Brain microvascular endothelial cell (primary cell): ENCODE data around the gene ADAMTSL1.

Experiments
- DNase-seq: peaks from one replicate; pipeline ENCODE4 v3.0.0-alpha.2; 2020
- H3K27ac ChIP-seq: fragments of 250-450 bp; sonication (Bioruptor Pico); 2 replicates; pipeline ENCODE4 v1.5.1; 2020; ENCODE audit warnings: mild to moderate bottlenecking, moderate library complexity
- H3K27me3 ChIP-seq: fragments of 250-450 bp; sonication (Bioruptor Pico); replicated peaks from 2 replicates; pipeline ENCODE4 v1.5.1; 2020; ENCODE audit warnings: mild to moderate bottlenecking
- H3K36me3 ChIP-seq: fragments of 250-450 bp; sonication (Bioruptor Pico); replicated peaks from 2 replicates; pipeline ENCODE4 v1.5.1; 2020; ENCODE audit warnings: mild to moderate bottlenecking
- H3K4me3 ChIP-seq: 2 replicates; pipeline ENCODE4 v1.5.1; 2011; ENCODE audit warnings: low read depth, mild to moderate bottlenecking, control low read depth, low read length, moderate library complexity
- in situ Hi-C: cut with HindIII; loops from 2 replicates; pipeline ENCODE4 v1.10.0; 2017; ENCODE audit warnings: low sequenced_read_pairs, low pct_ligation_motif_present
- TF ChIP-seq, protein P1 (sequence below): IDR thresholded peaks from 2 replicates; pipeline ENCODE4 v1.5.1; 2011; ENCODE audit warnings: low read depth, mild to moderate bottlenecking, moderate library complexity, low read length, control low read depth, inconsistent platforms; ENCODE audit errors: missing control alignments

The ADAMTSL1 gene

DNA sequence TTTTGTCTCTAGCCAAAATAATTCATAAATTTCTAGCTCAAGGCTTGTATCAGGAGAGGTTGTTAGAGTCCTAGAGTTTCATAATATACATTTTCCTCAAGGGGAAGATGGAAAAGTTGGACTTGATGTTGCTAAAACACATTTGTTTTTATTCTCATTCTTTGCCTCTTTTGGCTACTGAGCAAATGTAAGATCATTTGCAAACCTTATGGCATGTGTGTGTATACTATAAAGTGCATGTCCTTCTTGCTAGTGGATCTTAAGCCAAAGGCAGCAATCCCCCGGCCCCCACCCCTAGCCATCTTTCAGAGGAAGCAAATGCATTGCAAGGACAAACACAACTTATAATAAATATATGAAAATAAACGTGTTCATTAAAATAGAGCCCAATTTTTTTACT is 43.0 kb downstream of the ADAMTSL1 start:
- Histone ChIP-seq H3K27ac (no peak overlapping the region), H3K27me3 (no peaks in the 10 kb centered on the region), H3K36me3 (no peaks in the 10 kb centered on the region), H3K4me3 (no peak overlapping the region)
- TF ChIP-seq, protein P1, sequence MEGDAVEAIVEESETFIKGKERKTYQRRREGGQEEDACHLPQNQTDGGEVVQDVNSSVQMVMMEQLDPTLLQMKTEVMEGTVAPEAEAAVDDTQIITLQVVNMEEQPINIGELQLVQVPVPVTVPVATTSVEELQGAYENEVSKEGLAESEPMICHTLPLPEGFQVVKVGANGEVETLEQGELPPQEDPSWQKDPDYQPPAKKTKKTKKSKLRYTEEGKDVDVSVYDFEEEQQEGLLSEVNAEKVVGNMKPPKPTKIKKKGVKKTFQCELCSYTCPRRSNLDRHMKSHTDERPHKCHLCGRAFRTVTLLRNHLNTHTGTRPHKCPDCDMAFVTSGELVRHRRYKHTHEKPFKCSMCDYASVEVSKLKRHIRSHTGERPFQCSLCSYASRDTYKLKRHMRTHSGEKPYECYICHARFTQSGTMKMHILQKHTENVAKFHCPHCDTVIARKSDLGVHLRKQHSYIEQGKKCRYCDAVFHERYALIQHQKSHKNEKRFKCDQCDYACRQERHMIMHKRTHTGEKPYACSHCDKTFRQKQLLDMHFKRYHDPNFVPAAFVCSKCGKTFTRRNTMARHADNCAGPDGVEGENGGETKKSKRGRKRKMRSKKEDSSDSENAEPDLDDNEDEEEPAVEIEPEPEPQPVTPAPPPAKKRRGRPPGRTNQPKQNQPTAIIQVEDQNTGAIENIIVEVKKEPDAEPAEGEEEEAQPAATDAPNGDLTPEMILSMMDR, result no peak
- DNase-seq, result no peak
- in situ Hi-C loops, result no loop called here

DNA sequence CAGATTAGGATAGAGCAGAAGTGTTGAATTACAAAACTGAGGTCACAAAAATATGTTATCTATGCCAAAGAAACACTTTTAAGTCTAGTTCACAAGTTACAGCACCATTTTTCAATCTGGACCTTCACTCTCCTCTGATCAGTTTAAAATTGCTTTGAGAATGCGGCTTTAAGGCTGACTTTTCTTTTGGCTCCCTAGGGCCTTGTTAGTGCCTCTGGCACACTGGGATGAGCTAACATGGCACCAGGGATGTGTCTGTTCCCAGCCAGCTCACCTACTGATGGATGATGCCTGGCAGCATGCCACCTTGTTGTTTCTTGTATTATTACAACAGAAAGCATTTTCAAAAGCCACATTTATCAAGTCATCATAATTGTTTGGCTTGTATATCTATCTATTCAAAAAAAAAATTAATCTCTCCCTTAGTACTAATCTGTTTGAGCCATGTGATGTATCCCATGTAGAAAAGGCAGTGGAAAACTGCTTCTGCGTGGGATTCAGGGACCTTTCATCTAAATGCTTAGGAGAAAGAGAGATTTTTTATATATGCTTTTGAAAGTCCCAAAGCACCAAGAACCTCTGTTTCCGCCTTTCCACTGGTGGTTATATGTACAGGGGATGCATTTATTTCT is 46.6 kb downstream of the ADAMTSL1 start:
- no peak for DNase-seq
- TF ChIP-seq, protein P1, result no peak
- Histone ChIP-seq H3K27ac (no peak overlapping the region), H3K4me3 (no peak overlapping the region), H3K36me3 (no peaks in the 10 kb centered on the region), H3K27me3 (no peaks in the 10 kb centered on the region)
- in situ Hi-C loops, result no loop called here

DNA sequence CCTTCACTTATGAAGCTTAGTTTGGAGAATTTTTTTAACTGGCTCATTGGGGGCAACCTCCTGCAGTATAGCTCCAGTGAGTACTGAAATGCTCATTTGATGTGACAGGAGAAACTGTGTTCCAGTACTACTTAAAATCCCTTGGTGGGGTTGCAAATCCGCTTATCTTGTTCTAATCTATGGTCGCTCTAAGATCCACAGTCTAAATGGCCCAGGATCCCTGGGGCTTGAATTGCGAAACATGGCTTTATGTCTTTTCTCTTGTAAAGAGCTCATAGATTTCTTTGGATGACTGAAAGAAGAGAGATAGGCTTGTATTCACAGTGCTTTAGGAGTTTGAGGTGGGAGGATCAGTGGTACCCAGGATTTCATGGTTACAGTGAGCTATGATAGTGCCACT is 52.7 kb downstream of the ADAMTSL1 start:
- DNase-seq, result no peak
- no peaks in the 10 kb centered on the region for H3K27me3 ChIP-seq
- no peak overlapping the region for H3K4me3 ChIP-seq
- no peak overlapping the region for H3K27ac ChIP-seq
- in situ Hi-C loops, result no loop called here
- TF ChIP-seq, protein P1, result no peak
- no peaks in the 10 kb centered on the region for H3K36me3 ChIP-seq

DNA sequence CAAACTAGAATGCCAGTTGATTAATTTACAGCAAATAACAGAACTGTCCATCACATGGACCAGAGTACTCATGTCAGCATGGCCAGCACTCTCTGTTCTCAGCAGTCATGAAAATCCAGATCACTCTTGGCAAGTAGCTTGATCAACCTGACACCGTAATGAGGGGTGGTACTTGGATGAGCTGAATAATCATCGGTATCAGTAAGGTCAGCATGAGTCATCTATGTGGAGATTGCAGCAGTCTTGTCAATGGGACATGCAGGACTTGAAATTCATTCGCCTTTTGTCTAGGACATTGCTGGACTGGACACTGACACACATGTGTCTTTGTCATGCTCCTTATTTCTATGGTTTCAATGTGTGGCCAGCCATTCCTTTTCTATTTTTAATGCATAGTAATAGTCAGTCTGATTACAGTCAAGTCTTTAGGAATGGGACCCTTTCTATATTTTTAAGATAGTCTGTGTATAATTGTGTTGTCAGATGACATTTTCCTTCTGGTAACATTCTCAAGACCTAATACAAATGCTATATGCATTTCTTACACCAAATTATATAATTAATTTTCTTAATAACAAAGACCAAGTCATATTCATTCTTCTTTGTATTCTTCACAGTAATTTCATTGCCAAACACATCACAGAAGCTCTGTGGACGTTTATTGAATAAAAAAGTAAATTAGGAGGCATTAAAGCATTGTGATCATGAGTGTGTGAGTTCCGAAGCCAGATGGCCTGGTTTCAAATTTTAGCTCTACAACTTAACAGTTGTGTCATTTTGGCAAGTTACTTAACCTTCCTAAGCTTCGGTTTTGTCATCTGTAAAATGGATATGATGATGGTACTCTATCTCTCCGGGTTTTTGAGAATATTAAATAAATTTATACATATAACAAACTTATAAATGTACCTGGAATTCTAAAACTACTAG is 57.4 kb downstream of the ADAMTSL1 start:
- DNase-seq, result no peak
- TF ChIP-seq, protein P1, result no peak
- in situ Hi-C loops, result no loop called here
- peaks cover 22% of the 10 kb centered on the region for H3K36me3 ChIP-seq
- H3K4me3 ChIP-seq, result no peak overlapping the region
- H3K27ac ChIP-seq, result no peak overlapping the region
- H3K27me3 ChIP-seq, result no peaks in the 10 kb centered on the region

DNA sequence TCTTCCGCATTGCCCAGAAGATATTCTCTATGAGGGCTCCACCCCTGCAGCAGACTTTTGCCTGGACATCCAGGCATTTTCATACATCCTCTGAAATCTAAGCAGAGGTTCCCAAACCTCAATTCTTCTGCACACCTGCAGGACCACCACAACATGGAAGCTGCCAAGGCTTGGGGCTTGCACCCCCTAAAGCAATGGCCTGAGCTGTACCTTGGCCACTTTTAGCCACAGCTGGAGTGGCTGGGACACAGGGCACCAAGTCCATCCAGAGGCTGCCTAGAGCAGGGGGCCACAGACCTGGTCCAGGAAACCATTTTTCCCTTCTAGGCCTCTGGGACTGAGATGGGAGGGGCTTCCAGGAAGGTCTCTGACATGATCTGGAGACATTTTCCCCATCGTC is 60.7 kb downstream of the ADAMTSL1 start:
- Histone ChIP-seq H3K36me3 (peaks cover 22% of the 10 kb centered on the region), H3K4me3 (no peak overlapping the region), H3K27me3 (no peaks in the 10 kb centered on the region), H3K27ac (no peak overlapping the region)
- no peak for DNase-seq
- TF ChIP-seq, protein P1, result no peak
- in situ Hi-C loops, result no loop called here
